ENCODE results near the gene NHERF1. TPM values are rescaled to one million over a fixed set of nuclear protein-coding genes. Genes with fewer than 3 reads are reported as not detected.
A peak's percentile ranks its signal among the peaks of the same experiment; 100 is the strongest.

NHERF1 gene
- total and polyA plus RNA-seq, 2 of the 13 experiments (the other 11 are each of a cell fraction or from before 2014, with no cell fraction given), result 169 to 269 TPM

DNA sequence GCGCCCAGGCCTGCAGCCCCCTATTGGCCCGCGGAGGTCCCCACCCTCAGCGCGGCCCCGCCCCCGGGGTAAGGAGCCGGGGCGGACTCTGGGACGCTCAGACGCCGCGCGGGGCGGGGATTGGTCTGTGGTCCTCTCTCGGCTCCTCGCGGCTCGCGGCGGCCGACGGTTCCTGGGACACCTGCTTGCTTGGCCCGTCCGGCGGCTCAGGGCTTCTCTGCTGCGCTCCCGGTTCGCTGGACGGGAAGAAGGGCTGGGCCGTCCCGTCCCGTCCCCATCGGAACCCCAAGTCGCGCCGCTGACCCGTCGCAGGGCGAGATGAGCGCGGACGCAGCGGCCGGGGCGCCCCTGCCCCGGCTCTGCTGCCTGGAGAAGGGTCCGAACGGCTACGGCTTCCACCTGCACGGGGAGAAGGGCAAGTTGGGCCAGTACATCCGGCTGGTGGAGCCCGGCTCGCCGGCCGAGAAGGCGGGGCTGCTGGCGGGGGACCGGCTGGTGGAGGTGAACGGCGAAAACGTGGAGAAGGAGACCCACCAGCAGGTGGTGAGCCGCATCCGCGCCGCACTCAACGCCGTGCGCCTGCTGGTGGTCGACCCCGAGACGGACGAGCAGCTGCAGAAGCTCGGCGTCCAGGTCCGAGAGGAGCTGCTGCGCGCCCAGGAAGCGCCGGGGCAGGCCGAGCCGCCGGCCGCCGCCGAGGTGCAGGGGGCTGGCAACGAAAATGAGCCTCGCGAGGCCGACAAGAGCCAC is at the start of gene NHERF1 (continued):
- TF ChIP-seq FIP1L1 (IDR thresholded peaks at IDR 0.05; ENCODE audit: borderline replicate concordance, insufficient read depth, low read depth, low read length) (no peak), ZNF484 (CRISPR knock-in tag; IDR thresholded peaks at IDR 0.05; ENCODE audit: borderline replicate concordance, low read depth) (peak; percentile 58; the same call in 1 of the 2 replicates), RARG (CRISPR knock-in tag; IDR thresholded peaks at IDR 0.05; ENCODE audit: low read depth) (0 out of 2 replicates have a peak, but pooled peaks have one; percentile 43), ZFP82 (CRISPR knock-in tag; IDR thresholded peaks at IDR 0.05; ENCODE audit: borderline replicate concordance) (peak; percentile 99), KDM4B (CRISPR knock-in tag; IDR thresholded peaks at IDR 0.05) (peak; percentile 84; the same call in 1 of the 2 replicates), ZNF678 (CRISPR knock-in tag; IDR thresholded peaks at IDR 0.05) (peak; percentile 79; the same call in 1 of the 2 replicates), ZNF367 (CRISPR knock-in tag; IDR thresholded peaks at IDR 0.05; ENCODE audit: borderline replicate concordance) (peak; percentile 92), NBN (conservative IDR thresholded peaks at IDR 0.05) (no peak), RAD21 (CRISPR knock-in tag; IDR thresholded peaks at IDR 0.05) (peak; percentile 68), TGIF2 (CRISPR knock-in tag; IDR thresholded peaks at IDR 0.05) (peak; percentile 83; the same call in 1 of the 2 replicates), IKZF4 (CRISPR knock-in tag; IDR thresholded peaks at IDR 0.05; ENCODE audit: borderline replicate concordance, low read depth, not compliant biosample characterization) (peak; percentile 60), ERF (CRISPR knock-in tag; IDR thresholded peaks at IDR 0.05) (peak; percentile 83), ZNF878 (CRISPR knock-in tag; IDR thresholded peaks at IDR 0.05) (peak; percentile 85), FOSL1 (CRISPR knock-in tag; IDR thresholded peaks at IDR 0.05; ENCODE audit: borderline replicate concordance) (0 out of 2 replicates have a peak, but pooled peaks have one; percentile 18)
- TF ChIP-seq, protein P1, sequence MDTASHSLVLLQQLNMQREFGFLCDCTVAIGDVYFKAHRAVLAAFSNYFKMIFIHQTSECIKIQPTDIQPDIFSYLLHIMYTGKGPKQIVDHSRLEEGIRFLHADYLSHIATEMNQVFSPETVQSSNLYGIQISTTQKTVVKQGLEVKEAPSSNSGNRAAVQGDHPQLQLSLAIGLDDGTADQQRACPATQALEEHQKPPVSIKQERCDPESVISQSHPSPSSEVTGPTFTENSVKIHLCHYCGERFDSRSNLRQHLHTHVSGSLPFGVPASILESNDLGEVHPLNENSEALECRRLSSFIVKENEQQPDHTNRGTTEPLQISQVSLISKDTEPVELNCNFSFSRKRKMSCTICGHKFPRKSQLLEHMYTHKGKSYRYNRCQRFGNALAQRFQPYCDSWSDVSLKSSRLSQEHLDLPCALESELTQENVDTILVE (CRISPR knock-in tag; IDR thresholded peaks at IDR 0.05), result peak; percentile 88
- TF ChIP-seq, protein P2, sequence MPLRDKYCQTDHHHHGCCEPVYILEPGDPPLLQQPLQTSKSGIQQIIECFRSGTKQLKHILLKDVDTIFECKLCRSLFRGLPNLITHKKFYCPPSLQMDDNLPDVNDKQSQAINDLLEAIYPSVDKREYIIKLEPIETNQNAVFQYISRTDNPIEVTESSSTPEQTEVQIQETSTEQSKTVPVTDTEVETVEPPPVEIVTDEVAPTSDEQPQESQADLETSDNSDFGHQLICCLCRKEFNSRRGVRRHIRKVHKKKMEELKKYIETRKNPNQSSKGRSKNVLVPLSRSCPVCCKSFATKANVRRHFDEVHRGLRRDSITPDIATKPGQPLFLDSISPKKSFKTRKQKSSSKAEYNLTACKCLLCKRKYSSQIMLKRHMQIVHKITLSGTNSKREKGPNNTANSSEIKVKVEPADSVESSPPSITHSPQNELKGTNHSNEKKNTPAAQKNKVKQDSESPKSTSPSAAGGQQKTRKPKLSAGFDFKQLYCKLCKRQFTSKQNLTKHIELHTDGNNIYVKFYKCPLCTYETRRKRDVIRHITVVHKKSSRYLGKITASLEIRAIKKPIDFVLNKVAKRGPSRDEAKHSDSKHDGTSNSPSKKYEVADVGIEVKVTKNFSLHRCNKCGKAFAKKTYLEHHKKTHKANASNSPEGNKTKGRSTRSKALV (CRISPR knock-in tag; IDR thresholded peaks at IDR 0.05), result peak; percentile 92
- TF ChIP-seq, protein P3, sequence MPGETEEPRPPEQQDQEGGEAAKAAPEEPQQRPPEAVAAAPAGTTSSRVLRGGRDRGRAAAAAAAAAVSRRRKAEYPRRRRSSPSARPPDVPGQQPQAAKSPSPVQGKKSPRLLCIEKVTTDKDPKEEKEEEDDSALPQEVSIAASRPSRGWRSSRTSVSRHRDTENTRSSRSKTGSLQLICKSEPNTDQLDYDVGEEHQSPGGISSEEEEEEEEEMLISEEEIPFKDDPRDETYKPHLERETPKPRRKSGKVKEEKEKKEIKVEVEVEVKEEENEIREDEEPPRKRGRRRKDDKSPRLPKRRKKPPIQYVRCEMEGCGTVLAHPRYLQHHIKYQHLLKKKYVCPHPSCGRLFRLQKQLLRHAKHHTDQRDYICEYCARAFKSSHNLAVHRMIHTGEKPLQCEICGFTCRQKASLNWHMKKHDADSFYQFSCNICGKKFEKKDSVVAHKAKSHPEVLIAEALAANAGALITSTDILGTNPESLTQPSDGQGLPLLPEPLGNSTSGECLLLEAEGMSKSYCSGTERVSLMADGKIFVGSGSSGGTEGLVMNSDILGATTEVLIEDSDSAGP (CRISPR knock-in tag; IDR thresholded peaks at IDR 0.05; ENCODE audit: borderline replicate concordance), result no peak; the same call in 1 of the 2 replicates
- TF ChIP-seq, protein P4, sequence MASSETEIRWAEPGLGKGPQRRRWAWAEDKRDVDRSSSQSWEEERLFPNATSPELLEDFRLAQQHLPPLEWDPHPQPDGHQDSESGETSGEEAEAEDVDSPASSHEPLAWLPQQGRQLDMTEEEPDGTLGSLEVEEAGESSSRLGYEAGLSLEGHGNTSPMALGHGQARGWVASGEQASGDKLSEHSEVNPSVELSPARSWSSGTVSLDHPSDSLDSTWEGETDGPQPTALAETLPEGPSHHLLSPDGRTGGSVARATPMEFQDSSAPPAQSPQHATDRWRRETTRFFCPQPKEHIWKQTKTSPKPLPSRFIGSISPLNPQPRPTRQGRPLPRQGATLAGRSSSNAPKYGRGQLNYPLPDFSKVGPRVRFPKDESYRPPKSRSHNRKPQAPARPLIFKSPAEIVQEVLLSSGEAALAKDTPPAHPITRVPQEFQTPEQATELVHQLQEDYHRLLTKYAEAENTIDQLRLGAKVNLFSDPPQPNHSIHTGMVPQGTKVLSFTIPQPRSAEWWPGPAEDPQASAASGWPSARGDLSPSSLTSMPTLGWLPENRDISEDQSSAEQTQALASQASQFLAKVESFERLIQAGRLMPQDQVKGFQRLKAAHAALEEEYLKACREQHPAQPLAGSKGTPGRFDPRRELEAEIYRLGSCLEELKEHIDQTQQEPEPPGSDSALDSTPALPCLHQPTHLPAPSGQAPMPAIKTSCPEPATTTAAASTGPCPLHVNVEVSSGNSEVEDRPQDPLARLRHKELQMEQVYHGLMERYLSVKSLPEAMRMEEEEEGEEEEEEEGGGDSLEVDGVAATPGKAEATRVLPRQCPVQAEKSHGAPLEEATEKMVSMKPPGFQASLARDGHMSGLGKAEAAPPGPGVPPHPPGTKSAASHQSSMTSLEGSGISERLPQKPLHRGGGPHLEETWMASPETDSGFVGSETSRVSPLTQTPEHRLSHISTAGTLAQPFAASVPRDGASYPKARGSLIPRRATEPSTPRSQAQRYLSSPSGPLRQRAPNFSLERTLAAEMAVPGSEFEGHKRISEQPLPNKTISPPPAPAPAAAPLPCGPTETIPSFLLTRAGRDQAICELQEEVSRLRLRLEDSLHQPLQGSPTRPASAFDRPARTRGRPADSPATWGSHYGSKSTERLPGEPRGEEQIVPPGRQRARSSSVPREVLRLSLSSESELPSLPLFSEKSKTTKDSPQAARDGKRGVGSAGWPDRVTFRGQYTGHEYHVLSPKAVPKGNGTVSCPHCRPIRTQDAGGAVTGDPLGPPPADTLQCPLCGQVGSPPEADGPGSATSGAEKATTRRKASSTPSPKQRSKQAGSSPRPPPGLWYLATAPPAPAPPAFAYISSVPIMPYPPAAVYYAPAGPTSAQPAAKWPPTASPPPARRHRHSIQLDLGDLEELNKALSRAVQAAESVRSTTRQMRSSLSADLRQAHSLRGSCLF (CRISPR knock-in tag; IDR thresholded peaks at IDR 0.05; ENCODE audit: borderline replicate concordance), result peak; percentile 82; the same call in 1 of the 2 replicates
